ENCODE data around the gene ADAMTS17.

ADAMTS17 gene

DNA sequence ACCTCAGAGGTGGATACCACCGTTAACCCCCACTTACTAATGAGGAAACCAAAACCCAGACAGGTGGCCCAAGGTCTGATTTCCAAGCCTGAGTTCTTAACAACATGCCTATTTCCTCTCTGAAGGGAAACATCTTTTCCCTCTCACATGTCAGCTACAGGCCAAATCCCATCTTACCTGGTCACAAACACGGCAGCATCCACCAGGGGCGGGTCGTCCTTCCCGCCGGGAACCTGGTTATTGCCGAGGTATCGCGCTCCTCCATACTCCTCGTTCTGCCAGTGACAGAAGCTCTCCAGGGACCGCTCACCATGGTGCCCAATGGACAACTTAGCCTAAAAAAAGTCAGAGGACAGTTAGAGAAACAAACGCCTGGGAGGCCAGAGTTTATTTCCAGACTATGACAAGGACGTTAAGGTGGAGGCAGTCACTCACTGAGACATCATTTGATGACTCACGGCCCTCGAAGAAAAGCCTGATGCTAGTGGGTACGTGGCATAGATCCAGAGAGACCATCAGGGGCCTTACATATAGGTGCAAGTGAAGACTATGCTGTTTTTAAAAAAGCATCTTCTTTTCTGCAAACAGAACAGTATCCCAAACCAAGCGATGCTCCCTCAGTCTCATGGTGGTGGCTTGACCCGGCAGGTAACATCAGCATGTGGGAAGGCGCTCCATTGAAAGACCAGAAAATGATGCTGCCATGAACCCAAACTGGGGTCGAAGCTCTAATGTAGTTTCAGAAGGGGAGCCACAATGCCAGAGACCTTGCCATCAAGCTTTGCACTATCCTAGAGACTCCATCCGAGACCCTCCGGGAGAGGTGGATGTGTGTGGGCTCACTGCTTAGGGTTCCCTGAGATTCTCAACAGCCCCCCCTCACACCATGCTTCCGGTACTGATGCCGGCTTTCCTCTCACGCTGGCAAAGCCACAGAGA, 80.2 kb downstream of the ADAMTS17 start:
- Mint-ChIP-seq H3K27me3 (ENCODE audit: low read depth) (no peaks in the 10 kb centered on the region), H3K4me1 (peaks cover 5% of the 10 kb centered on the region), H3K27ac (no peak overlapping the region), H3K36me3 (ENCODE audit: low read depth) (peaks cover 4% of the 10 kb centered on the region), H3K4me3 (no peak overlapping the region), H3K9me3 (peaks cover 3% of the 10 kb centered on the region)
- TF ChIP-seq, protein P1, sequence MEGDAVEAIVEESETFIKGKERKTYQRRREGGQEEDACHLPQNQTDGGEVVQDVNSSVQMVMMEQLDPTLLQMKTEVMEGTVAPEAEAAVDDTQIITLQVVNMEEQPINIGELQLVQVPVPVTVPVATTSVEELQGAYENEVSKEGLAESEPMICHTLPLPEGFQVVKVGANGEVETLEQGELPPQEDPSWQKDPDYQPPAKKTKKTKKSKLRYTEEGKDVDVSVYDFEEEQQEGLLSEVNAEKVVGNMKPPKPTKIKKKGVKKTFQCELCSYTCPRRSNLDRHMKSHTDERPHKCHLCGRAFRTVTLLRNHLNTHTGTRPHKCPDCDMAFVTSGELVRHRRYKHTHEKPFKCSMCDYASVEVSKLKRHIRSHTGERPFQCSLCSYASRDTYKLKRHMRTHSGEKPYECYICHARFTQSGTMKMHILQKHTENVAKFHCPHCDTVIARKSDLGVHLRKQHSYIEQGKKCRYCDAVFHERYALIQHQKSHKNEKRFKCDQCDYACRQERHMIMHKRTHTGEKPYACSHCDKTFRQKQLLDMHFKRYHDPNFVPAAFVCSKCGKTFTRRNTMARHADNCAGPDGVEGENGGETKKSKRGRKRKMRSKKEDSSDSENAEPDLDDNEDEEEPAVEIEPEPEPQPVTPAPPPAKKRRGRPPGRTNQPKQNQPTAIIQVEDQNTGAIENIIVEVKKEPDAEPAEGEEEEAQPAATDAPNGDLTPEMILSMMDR (IDR thresholded peaks at IDR 0.05; ENCODE audit: unreplicated experiment in 3 of 3) = no peak

DNA sequence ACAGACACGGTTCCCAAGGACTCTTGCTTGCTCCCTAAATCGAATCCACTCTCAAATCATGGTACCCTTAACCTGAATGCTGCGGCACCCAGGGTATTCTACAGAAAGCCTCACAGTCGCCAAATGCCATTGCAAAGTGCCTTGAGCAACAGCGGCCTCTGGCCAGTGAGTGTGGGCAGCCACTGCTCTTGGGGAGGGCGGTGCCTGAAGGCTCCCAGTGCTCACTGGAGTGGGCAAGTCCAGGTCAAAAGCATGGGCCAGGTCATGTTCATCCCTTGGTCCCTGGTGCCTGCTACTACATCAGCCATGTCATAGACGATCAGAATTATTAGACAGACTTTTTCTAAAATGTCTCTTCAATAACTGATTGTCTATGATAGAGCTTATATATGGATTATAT, 82.5 kb downstream of the ADAMTS17 start:
- Mint-ChIP-seq H3K27me3 (ENCODE audit: low read depth) (peaks cover 4% of the 10 kb centered on the region), H3K4me1 (peaks cover 5% of the 10 kb centered on the region), H3K9me3 (peaks cover 3% of the 10 kb centered on the region), H3K27ac (no peak overlapping the region), H3K36me3 (ENCODE audit: low read depth) (peaks cover 4% of the 10 kb centered on the region), H3K4me3 (no peak overlapping the region)
- TF ChIP-seq, protein P1 (IDR thresholded peaks at IDR 0.05; ENCODE audit: unreplicated experiment in 3 of 3) = no peak

DNA sequence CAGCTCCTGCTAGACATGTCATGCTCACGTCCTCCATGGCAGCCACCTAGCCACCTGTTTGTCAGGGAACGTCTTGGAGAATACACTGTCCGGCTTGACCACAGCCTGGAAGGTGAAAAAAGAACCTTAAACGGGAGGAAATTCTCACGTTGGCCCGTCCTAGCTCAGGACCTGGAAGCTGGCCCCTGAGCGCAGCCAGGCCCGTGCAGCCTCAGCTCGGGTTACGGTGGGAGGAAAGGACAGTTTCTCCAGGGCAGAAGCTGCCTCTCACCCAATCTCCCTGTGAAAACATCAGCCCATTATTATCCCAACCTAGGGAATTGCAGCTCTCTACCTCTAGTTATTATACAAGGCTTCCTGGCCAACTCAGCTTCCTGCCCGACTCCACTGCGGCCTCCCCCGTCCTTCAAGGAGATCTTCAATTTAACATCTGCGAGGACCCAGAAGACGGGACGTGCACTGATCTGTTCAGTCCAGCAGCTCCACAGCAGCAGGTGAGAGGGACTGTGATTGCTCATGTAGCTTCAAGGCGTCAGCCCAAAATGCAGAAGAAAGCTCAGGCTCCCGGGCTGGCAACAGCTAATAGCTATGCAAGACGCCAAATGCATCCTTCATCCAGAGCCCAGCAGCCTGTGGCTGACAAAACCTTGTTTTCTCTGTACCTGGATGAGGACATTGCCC, 84.7 kb downstream of the ADAMTS17 start:
- Mint-ChIP-seq H3K4me3 (no peak overlapping the region), H3K27ac (no peak overlapping the region), H3K27me3 (ENCODE audit: low read depth) (peaks cover 4% of the 10 kb centered on the region), H3K4me1 (peaks cover 11% of the 10 kb centered on the region), H3K36me3 (ENCODE audit: low read depth) (peaks cover 4% of the 10 kb centered on the region), H3K9me3 (peaks cover 3% of the 10 kb centered on the region)
- TF ChIP-seq, protein P1 (IDR thresholded peaks at IDR 0.05; ENCODE audit: unreplicated experiment in 3 of 3) = no peak

DNA sequence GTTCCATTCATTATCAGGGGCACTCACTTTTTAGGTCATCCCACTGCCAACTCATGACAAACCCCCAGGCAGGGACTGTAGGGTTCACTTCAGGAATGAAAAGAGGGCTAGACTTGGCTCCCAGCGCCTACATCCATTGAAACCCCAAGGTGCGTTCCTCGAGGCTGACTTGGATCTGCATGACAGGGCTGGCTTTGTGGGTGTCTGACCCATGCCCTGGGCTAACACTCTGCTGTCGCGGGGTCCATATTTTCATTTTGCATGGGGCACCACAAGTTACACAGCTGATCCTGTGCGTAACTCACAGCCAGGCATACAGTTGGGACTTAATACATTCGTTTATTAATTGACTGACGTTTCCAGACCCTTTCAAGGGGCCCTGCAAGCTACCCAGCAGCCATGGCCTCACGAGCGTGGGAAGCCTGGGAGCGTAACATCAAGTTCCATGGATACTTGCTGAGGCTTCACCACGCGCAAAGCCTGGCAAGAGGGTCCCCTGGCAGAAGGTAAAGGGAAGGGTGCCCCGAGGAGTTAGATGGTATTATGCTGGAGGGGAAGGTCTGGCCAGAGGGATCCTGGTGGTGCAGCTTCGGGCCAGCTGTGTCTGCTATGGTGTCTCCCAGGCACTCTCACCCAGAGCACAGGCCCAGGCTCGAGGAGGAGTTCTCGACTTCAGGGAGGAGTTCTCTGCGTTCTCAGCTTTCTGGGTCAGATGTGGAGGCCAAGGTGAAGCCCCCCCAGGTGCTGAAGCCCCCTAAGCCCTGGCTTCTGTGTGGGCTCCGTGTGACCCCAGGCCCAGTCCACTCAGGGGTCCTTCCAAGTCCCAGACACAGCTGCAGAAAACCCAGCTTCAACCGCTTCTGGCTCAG, 85.4 kb downstream of the ADAMTS17 start:
- Mint-ChIP-seq H3K4me3 (no peak overlapping the region), H3K9me3 (peaks cover 3% of the 10 kb centered on the region), H3K27ac (no peak overlapping the region), H3K36me3 (ENCODE audit: low read depth) (peaks cover 4% of the 10 kb centered on the region), H3K27me3 (ENCODE audit: low read depth) (peaks cover 4% of the 10 kb centered on the region), H3K4me1 (peaks cover 11% of the 10 kb centered on the region)
- TF ChIP-seq, protein P1 (IDR thresholded peaks at IDR 0.05; ENCODE audit: unreplicated experiment in 3 of 3) = no peak

DNA sequence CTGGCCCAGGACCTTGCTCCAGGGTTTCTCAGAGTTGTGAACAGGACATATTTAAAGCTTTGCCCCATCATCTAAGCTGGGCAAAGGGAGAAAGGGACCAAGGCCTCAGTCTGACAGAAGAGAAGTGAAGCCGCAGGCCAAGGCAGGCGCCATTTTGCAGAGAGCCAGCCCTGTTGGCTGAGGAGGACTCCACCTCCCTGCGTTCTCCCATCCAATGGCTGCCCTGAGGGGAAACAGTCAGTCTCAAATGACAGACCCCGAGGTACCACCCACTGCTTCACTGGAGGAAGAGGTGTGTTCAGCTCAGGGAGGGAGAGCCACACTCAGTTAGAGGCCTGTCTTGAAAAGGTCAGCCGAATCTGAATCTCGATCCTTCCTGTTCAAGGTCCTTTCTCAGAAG, 86.1 kb downstream of the ADAMTS17 start:
- H3K27ac Mint-ChIP-seq = no peak overlapping the region
- H3K27me3 Mint-ChIP-seq (ENCODE audit: low read depth) = peaks cover 4% of the 10 kb centered on the region
- TF ChIP-seq, protein P1 (IDR thresholded peaks at IDR 0.05; ENCODE audit: unreplicated experiment in 3 of 3) = no peak
- peaks cover 11% of the 10 kb centered on the region for H3K4me1 Mint-ChIP-seq
- peaks cover 3% of the 10 kb centered on the region for H3K9me3 Mint-ChIP-seq
- H3K36me3 Mint-ChIP-seq (ENCODE audit: low read depth) = peaks cover 4% of the 10 kb centered on the region
- no peak overlapping the region for H3K4me3 Mint-ChIP-seq

Measured in nephron (organoid).